SKM-1 (cell line): ENCODE measurements around the gene RNF151.
A peak's percentile ranks its signal among the peaks of the same experiment; 100 is the strongest.
"Not testable (repeated sequence)": the region's sequence is repeated elsewhere in the genome, so short reads cannot be mapped to it uniquely, and the experiment has no call there.

Experiments used
- DNase-seq: peaks from one replicate; lab custom pipeline; 2025; ENCODE audit not compliant: unreplicated experiment; lab: John Stamatoyannopoulos, UW

RNF151 gene

GRCh38 chr16:2006317-2006716 lies 39.7 kb downstream of the RNF151 start:
- no peak for DNase-seq

GRCh38 chr16:2007081-2007836 lies 40.6 kb downstream of the RNF151 start:
- no peak for DNase-seq

GRCh38 chr16:2008009-2008526 lies 41.4 kb downstream of the RNF151 start:
- DNase-seq, result no peak

- no peak for DNase-seq
Observed at GRCh38 chr16:2008631-2009163, 42.0 kb downstream of the RNF151 start.

- DNase-seq, result no peak
Observed at GRCh38 chr16:2009164-2009711, 42.6 kb downstream of the RNF151 start.

- peak; percentile 49 for DNase-seq
Observed at GRCh38 chr16:2009791-2010510, 43.3 kb downstream of the RNF151 start, which contains the start of gene ZNF598. Gene ZNF598, minus strand, starts transcription at chr16:2009821.

- DNase-seq, result not testable (repeated sequence)
Observed at GRCh38 chr16:2011726-2012125, 45.1 kb downstream of the RNF151 start.

- no peak for DNase-seq
Observed at GRCh38 chr16:2013527-2013926, 46.9 kb downstream of the RNF151 start.

GRCh38 chr16:2015117-2015946 lies 48.7 kb downstream of the RNF151 start:
- no peak for DNase-seq

- DNase-seq, result no peak
Observed at GRCh38 chr16:2015947-2016208, 49.2 kb downstream of the RNF151 start.

- DNase-seq, result no peak
Observed at GRCh38 chr16:2016407-2016922, 49.8 kb downstream of the RNF151 start.
